HEK293T (cell line): Measurements from ENCODE around the gene ZP1.

Source experiments
- BHLHE40 ChIP-seq: fragments of 450-650 bp; IDR thresholded peaks from 2 replicates; pipeline ENCODE4 v1.6.1; 2016; ENCODE audit warnings: mild to moderate bottlenecking, moderate library complexity, borderline replicate concordance
- ELF4 ChIP-seq: fragments of 450-650 bp; IDR thresholded peaks from 2 replicates; pipeline ENCODE4 v1.6.1; 2017; ENCODE audit warnings: antibody characterized with exemption
- FOXA1 ChIP-seq: fragments of 450-650 bp; IDR thresholded peaks from 2 replicates; pipeline ENCODE4 v1.6.1; 2016; ENCODE audit warnings: mild to moderate bottlenecking
- FOXK2 ChIP-seq: fragments of 450-650 bp; IDR thresholded peaks from 2 replicates; pipeline ENCODE4 v1.6.1; 2016; ENCODE audit warnings: mild to moderate bottlenecking
- FOXM1 ChIP-seq: fragments of 450-650 bp; IDR thresholded peaks from 2 replicates; pipeline ENCODE4 v1.6.1; 2017; ENCODE audit warnings: mild to moderate bottlenecking, borderline replicate concordance
- HDGF ChIP-seq: fragments of 450-650 bp; IDR thresholded peaks from 2 replicates; pipeline ENCODE4 v1.6.1; 2017; ENCODE audit warnings: antibody characterized with exemption, borderline replicate concordance
- LEF1 ChIP-seq: fragments of 450-650 bp; IDR thresholded peaks from 2 replicates; pipeline ENCODE4 v1.6.1; 2017; ENCODE audit warnings: mild to moderate bottlenecking, borderline replicate concordance
- NFRKB ChIP-seq: fragments of 450-650 bp; IDR thresholded peaks from 2 replicates; pipeline ENCODE4 v1.6.1; 2016; ENCODE audit warnings: mild to moderate bottlenecking, moderate library complexity
- SP1 ChIP-seq: fragments of 450-650 bp; IDR thresholded peaks from 2 replicates; pipeline ENCODE4 v1.6.1; 2017
- SUZ12 ChIP-seq: fragments of 450-650 bp; IDR thresholded peaks from 2 replicates; pipeline ENCODE4 v1.6.1; 2016; ENCODE audit warnings: mild to moderate bottlenecking

DNA sequence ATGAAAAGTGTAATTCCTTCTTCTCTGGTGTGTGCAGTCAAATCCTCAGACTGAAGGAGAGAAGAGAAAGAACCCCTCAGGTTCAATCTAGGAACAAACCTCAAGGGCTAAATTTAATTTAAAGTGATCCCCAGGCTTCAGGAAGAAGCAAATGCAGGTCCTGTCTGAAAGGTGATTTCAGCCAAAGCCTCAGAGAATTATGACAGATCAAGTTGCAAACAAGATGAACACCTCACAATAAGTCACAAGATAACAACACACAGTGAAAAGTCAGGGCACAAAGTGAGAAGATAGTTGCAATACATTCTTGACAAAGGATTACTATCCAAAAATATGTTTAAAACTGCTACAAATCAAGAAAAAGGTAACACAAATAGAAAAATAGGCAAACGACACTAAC lies 11.8 kb downstream of the ZP1 start:
- no peak for TF ChIP-seq SP1
- TF ChIP-seq LEF1: no peak
- TF ChIP-seq SUZ12: no peak
- TF ChIP-seq BHLHE40: no peak
- TF ChIP-seq FOXA1: no peak
- no peak for TF ChIP-seq ELF4
- no peak for TF ChIP-seq FOXK2
- no peak for TF ChIP-seq HDGF
- TF ChIP-seq NFRKB: no peak
- no peak for TF ChIP-seq FOXM1
